GM18870 (cell line): Measurements from ENCODE around the gene NCK1.

Experiments used
- ATAC-seq: cut with Tn5 transposase; IDR thresholded peaks from one replicate; pipeline ENCODE4 v1.9.1; 2021; ENCODE audit warnings: moderate library complexity; ENCODE audit not compliant: unreplicated experiment

Gene NCK1

DNA sequence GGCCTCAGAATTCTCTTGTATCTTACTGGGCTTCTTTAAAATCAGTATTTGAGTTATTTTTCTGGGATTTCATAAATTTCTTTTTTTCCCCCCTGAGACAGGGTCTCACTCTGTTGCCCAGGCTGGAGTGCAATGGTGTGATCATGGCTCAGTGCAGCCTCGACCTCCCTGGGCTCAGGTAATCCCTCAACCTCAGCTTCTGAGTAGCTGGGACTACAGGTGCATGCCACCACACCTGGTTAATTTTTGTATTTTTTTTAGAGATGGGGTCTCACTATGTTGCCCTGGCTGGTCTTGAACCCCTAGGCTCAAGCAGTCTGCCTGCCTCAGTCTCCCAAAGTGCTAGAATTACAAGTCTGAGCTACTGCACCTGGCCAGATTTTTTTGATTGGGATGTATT is 43.5 kb downstream of the NCK1 start:
- ATAC-seq: no peak

DNA sequence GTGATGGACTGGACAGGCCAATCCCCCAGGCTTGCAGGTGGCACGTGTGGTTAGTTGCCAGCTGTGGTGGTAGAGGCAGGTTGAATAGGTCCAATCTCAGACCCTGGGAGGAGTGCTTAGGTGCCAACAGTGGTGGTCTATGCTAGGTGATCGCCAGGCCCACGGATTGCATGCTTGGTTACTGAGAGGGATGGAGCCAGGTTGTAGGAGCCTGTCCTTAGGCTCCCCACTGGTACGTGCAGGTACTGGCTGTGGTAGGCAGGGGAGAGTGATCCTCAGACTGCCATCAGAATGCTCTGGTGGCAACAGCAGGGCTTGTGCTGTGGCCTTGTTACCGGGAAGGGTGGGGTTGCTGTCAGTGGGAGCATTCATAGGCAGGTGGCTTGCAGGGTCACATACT is 44.7 kb downstream of the NCK1 start:
- ATAC-seq: no peak

DNA sequence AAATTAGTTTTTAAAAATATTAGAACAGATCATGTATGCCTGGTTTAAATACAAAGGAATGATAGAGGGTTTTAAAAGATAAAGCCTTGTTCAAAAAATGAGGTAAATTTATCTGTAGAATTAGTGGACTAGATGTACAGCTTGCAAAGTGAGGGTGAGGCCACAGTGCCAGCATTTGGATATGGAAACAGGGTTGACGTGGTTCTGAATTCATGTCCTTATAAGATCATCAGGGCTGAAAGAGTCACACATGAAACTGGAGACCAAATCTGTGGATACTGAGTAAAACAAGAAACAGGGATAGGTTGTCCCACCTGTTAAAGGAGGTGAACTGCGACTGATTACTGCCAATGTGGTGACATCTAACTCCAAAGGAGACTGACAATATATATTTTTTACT is 46.3 kb downstream of the NCK1 start:
- no peak for ATAC-seq

DNA sequence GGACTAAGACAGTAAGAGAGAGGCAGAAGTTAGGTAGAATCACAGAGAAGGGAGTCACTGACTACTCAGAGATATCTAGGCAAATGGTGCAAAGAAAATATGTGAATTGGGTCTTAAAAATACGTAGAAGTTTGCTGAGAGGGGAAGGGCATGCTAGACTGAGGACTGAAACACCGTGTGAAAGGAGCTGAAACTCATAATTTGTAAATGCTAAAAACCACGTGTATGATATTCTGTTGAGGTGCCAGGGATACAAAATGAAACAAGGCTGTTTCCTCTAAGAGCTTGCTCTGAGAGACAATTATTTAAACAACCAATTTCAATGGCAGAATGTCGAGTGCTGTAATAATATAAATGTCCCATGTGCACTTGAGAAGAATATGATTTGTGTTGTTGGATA is 47.2 kb downstream of the NCK1 start:
- ATAC-seq: no peak

DNA sequence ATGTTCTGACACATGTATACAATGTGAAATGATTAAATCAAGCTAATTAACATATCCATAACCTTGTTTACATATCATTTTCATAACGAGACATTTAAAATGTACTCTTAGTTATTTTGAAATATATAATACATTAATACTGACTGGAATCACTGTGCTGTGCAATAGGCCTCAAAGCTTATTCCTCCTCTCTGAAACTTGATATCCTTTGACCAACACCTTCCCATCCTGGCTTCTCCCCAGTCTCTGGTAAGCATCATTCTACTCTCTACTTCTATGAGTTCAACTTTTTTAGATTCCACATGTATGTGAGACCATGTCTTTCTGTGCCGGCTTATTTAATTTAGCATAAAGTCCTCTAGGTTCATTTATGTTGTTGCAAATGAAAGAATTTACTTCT is 48.7 kb downstream of the NCK1 start:
- no peak for ATAC-seq

DNA sequence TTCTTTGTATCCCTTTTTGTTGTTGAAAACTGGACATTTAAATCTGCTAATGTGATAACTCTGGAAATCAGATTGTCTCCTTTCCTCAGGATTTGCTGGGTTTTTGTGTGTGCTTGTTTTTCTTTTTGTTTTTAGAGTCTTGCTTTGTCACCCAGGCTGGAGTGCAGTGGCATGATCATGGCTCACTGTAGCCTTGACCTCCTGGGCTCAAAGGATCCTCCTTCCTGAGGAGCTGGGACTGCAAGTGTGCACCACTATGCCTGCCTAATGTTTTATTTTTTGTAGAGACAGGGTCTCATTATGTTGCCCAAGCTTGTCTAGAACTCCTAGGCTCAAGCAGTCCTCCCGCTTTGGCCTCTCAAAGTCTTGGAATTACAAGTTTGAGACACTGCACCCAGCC is 51.2 kb downstream of the NCK1 start:
- ATAC-seq: no peak

DNA sequence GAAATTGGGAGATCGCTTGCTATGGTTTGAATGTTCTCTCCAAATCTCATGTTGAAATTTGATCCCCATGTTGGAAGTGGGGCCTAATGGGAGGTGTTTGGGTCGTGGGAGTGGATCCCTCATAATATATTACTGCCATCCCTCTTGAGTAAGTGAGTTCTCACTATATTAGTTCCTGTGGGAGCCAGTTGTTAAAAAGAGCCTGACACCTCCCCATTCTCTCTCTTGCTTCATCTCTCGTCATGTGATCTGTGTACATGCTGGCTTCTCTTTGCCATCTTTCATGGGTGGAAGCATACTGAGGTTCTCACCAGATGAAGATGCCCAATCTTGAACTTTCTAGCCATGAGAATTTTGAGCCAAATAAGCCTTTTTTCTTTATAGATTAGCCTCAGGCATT is 52.7 kb downstream of the NCK1 start:
- ATAC-seq: no peak

DNA sequence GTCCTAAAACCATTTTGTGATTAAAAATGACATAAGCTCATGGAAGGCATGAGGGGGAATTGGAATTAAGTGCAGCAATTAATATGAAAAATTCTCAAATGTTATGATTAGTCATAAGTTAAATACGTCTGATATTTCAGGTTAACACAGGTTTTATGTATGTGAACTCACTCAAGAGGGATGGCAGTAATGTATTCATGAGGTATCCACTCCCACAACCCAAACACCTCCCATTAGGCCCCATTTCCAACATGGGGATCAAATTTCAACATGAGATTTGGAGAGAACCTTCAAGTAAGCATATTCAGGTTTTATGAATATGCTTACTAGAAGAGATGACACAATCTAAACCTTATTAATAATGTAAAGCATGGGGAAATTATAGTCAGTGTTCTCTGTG is 54.2 kb downstream of the NCK1 start:
- ATAC-seq: no peak

DNA sequence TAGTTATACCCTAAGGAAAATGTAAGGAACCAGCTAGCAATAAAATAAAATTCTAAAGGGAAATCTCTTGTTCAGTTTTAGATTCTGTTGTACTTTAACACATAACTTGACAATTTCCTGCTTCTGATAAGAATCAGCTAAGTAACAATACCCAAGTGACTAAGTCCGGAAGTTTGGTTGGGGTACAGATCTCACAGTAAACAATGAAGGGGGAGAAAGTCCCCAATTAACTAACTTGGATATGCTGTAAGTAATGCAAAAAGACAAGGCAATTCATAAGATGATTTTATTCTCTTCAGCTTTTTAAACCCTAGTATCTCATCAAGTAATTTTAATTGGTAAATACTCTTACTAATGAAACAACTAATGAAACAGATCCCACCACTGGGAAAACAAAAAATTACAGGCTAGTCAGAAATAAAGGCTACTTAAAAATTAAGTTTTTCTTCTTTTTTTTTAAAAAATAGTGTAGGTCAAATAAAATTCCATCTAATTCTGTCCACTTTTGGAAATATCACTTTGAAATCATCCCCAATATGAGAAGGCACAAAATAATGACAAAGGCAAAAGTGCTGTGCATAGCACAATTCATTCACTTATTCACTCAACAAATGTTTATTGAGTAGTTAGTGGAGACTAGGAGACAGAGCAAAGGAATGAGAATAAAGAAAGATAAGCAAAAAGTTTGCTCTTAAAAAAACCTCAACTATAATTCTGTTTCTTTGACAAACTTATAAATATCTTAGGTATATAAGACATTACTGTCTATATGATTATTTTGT is 58.0 kb downstream of the NCK1 start:
- peak; percentile 73 for ATAC-seq

DNA sequence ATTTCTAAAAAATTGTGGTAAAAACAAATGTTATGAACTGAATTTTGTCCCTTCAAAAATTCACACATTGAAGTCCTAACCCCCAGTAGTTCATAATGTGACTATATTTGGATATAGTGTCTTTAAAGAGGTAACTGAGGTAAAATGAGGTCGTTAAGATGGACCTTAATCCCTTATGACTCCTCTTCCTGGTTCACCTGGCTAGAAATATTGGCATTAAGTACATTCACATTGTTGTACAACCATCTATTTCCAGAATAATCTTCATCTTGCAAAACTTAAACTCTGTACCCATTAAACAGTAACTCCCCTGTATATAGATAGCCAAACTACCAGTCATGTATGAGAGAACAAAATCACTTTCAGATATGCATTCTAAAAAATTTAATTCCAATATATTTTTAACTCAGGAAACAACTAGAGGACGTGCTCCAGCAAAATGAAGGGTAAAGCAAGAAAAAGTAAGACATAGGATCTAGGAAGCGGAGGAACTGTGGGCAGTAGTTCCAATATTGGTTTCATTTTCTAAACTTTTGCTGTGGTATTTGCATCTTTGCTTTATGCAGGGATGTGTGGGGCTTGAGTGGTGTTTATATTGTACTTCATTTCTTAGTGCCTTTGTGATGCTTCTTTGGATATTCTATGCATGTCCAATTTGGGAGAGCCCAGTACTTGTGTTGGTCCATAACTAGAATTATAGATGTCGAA is 59.0 kb downstream of the NCK1 start:
- no peak for ATAC-seq

DNA sequence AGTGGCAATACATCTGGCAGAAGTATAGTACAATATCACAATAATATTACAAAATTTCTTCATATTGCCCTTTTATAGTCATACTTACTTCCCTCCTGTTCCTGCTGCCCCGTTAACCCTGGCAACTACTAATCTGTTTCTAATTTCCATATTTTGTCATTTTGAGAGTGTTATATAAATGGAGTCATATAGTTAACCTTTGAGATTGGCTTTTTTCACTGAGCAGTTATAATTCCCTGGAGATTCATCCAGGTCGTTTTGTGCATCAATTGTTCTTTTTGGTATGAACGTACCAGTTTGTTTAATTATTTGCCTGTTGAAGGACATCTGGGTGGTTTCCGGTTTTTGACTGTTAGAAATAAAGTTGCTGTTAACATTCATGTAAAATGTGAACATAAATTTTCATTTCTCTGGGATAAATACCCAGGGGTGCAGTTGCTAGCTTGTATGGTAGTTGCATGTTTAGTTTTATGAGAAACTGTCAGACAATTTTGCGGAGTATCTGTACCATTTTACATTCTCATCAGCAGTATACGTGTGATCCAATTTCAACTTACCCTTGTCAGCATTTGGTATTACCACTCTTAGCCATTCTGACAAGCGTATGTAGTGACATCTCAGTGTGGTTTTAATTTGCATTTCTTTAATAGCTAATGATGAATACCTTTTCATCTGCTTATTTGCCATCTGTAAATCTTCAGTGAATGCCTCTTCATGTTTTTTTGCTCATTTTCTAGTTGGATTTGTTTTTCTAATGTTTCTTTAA is 63.6 kb downstream of the NCK1 start:
- ATAC-seq: no peak

DNA sequence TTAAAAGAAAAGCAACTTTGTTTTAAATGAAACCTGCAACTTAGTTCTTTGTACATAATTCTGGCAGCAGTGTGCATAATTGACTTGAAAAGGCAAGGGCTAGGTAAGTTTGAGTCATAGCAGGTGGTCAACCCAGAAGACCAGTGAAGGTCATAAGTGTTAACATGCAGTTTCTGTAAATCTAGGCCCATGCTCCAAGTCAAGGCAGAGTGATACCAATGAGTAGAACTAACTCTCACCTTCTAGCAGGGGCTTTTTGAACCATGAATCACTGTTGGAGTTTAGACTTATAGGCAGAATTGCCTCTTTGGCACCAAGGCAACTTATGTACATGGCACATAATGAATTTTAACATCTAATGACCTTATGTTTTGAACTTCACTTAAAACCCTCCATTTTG is 66.2 kb downstream of the NCK1 start:
- no peak for ATAC-seq

DNA sequence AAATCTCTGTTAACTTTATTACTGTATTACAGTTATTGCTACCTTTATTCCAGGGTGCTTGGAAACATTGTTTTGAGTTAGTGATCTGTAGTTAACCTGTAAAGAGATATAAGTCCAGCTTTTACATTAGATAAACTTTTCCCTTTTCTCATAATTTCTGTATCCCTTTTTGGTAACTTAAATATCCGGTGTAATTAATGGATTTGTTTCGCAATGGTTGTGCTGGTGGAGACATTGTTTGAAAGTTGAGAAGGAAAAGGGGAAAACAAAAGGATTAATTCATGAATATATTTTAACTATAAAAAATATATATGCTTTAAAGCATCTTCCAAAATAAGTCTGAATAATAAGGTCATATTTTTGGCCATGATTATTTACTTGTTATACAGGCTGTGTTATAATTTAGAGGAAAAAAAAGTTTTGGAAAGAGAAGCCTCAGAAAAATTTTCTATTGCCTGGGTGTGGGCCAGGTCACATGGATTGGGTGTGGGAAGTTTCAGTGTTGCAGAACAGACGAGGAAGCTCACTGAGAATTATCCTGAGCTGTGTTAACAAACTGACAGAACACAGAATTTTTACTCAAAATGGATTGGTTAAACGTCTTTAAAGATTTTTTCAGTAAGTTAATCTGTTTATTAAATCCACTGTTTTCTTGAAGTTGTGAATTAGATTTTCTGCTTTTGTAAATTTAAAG is 68.1 kb downstream of the NCK1 start:
- no peak for ATAC-seq

DNA sequence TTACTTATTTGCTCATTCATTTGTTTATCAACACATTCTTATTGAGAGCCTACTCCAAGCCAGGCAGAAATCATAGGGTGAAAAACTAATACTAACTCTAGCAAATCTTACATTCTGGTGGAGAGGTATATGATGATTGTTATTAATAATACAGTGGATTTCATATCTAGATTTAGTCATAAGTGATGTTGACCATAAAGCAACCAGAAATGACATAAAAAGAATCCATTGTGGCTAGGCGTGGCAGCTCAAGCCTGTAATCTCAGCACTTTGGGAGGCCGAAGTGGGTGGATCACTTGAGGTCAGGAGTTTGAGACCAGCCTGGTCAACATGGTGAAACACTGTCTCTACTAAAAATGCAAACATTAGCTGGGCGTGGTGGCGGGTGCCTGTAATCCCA is 69.6 kb downstream of the NCK1 start:
- ATAC-seq: no peak

DNA sequence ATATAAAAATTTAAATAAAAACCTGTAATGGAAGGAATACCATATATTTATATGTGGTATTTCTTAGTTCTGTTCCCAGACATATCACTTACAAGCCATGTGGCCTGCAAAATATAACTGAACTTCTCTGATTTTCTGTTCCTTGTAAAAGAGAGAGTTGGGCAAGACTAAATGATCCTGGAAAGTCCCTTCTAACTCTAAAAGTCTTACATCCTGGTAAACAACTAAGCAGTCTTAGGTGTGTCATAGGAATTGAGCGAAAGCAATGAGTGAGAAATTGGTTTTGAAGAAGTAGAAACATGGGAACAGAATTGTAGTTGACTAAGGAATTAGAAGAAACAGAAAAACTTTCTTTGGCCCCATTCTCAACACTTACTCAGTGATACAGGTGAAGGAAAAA is 70.5 kb downstream of the NCK1 start:
- no peak for ATAC-seq

DNA sequence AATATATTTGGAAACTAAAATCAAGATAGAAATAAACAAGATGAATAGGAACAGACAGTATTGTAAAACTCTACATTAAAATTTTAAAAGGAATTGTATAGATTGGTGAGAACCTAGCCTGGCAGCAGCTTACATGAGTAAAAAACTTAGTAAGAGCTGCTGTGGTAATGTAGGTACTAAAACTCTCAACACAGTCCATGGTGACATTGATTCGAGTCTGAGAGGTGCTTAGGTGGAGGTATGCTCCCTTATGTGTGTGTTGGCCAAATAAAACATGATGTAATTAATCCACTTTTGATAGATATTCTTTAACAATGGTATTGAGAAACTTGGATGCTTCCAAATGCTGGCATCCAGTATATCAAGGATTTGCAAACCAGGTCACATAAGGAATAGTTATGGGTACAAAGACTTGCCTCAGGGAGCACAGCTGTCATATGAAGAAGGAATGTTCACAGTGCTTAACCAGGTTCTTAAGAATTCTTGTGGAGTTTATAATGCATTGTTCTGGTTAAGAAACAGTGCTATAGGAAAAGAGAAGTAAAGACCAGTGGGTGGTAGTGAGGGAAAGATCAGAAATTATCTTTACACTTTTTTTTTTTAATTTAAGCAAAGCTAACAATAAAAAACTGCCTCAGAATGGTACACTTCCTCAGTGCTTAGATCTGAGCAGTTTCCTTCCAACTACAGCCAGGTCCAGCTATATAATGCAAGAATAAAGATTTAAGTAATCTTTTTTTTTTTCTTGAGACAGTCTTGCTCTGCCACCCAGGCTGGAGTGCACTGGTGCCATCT is 71.2 kb downstream of the NCK1 start:
- no peak for ATAC-seq

DNA sequence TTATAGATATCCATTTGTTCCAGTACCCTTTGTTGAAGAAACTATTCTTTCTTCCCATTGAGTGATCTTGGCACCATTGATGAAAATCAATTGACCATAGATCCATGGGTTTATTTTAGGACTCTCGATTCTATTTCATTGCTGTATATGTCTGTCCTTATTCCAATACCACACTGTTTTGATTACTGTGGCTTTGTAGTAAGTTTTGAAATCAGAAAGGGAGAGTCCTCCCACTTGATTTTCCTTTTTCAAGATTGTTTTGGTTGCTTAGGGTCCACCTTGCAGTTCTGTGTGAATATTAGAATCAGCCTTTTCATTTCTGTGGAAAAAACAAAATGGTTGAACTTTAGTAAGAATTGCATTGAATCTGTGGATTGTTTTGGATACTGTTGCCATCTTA is 75.2 kb downstream of the NCK1 start:
- no peak for ATAC-seq

DNA sequence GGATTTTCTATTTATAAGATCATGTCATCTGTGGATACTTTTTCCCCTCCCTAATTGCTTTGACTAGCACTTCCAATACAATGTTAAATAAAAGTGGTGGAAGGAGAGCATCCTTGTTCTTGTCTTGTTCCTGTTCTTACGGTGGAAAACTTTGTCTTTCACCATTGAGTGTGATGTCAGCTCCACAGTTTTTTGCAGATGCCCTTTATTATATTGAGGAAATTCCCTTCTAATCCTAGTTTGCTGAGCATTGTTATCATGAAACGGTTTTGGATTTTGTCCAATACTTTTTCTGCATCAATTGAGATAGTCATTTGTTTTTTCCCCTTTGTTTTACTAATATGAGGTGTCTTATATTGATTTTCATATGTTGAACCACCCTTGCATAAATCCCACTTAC is 75.8 kb downstream of the NCK1 start:
- no peak for ATAC-seq

DNA sequence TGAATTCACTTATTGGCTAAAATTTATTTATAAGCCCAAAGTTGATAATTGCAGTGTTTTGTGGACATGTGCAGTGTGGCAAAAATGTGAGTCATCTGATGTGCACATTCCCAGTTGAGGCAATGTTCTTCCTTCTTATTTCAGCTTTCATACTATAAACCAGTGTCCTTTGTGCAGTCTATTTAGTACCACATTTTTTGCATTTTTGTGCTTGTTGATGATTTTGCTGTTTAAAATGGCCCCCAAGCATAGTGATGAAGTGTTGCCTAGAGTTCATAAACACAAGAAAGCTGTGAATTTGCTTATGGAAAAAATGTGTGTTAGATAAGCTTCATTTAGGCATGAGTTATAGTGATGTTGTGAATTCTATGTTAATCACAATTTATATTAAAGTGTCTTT is 76.3 kb downstream of the NCK1 start:
- no peak for ATAC-seq

DNA sequence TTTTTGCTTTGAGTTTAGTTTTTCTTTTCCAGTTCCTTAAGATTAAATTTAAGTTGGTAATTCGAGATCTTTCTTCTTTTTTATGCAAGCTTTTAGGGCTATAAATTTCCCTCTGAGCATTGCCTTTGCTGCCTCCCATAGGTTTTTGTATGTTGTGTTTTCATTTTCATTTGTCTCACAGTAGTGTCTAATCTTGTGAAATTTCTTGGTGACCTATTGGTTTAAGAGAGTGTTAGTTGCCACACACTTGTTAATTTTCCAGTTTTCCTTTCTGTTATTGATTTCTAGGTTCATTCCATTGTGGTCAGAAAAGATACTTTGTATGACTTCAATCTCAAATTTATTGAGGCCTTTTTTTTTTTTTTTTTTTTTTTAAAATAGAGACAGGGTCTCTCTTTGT is 77.5 kb downstream of the NCK1 start:
- ATAC-seq: no peak

DNA sequence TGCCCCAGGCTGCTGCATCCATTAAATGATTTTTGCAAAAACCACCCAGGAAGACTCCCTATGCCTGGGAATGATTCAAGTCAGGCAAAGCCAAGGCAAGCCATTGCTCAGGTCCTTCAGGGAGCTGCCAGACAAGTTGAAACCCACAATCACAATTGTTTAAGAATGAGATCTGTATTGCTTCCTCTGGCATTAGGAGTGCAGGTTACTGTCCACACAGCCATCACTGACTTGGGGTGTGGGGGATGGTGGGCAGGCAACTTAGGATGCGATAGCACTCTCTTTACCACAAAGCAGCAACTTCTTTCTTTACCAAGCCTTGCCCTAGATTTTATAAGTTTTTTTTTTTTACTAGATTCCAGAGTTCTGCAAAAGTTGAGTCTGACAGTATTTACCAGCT is 80.8 kb downstream of the NCK1 start:
- ATAC-seq: no peak
